ENCODE measurements around the gene TXNRD3.
"Not testable (repeated sequence)": the region's sequence is repeated elsewhere in the genome, so short reads cannot be mapped to it uniquely, and the experiment has no call there.

Gene TXNRD3

GRCh38 chr3:126599101-126599500 is 55.8 kb downstream of the TXNRD3 start:
- Histone ChIP-seq H3K4me3 (ENCODE audit: low read depth, low read length) (no peak overlapping the region), H3K36me3 (replicated peaks) (no peaks in the 10 kb centered on the region), H3K27me3 (replicated peaks) (no peaks in the 10 kb centered on the region), H3K27ac (no peak overlapping the region)
- no peak for TF ChIP-seq CTCF (IDR thresholded peaks at IDR 0.05; ENCODE audit: low read depth, low read length, missing control alignments)
- in situ Hi-C loops (cut with HindIII; ENCODE audit: low pct_ligation_motif_present, low sequenced_read_pairs) = no loop called here
- DNase-seq = no peak

GRCh38 chr3:126595479-126595878 is 59.4 kb downstream of the TXNRD3 start:
- DNase-seq; H3K27ac ChIP-seq; H3K27me3 ChIP-seq (replicated peaks); H3K4me3 ChIP-seq (ENCODE audit: low read depth, low read length); H3K36me3 ChIP-seq (replicated peaks); in situ Hi-C loops (cut with HindIII; ENCODE audit: low pct_ligation_motif_present, low sequenced_read_pairs): not testable (repeated sequence)

GRCh38 chr3:126591515-126591914 is 63.4 kb downstream of the TXNRD3 start:
- H3K36me3 ChIP-seq (replicated peaks); H3K4me3 ChIP-seq (ENCODE audit: low read depth, low read length); H3K27ac ChIP-seq; in situ Hi-C loops (cut with HindIII; ENCODE audit: low pct_ligation_motif_present, low sequenced_read_pairs); DNase-seq; H3K27me3 ChIP-seq (replicated peaks): not testable (repeated sequence)

GRCh38 chr3:126582311-126582710 is 72.6 kb downstream of the TXNRD3 start:
- no peak overlapping the region for H3K4me3 ChIP-seq (ENCODE audit: low read depth, low read length)
- no peak for DNase-seq
- in situ Hi-C loops (cut with HindIII; ENCODE audit: low pct_ligation_motif_present, low sequenced_read_pairs) = no loop called here
- TF ChIP-seq CTCF (IDR thresholded peaks at IDR 0.05; ENCODE audit: low read depth, low read length, missing control alignments) = no peak
- no peaks in the 10 kb centered on the region for H3K36me3 ChIP-seq (replicated peaks)
- H3K27me3 ChIP-seq (replicated peaks) = peaks cover 7% of the 10 kb centered on the region
- no peak overlapping the region for H3K27ac ChIP-seq

- Histone ChIP-seq H3K27me3 (replicated peaks) (peaks cover 7% of the 10 kb centered on the region), H3K36me3 (replicated peaks) (no peaks in the 10 kb centered on the region), H3K27ac (no peak overlapping the region), H3K4me3 (ENCODE audit: low read depth, low read length) (no peak overlapping the region)
- in situ Hi-C loops (cut with HindIII; ENCODE audit: low pct_ligation_motif_present, low sequenced_read_pairs) = no loop called here
- no peak for DNase-seq
- TF ChIP-seq CTCF (IDR thresholded peaks at IDR 0.05; ENCODE audit: low read depth, low read length, missing control alignments) = no peak
These were observed 73.4 kb downstream of the TXNRD3 start for GRCh38 chr3:126581569-126581968.

GRCh38 chr3:126580746-126581145 is 74.2 kb downstream of the TXNRD3 start:
- TF ChIP-seq CTCF (IDR thresholded peaks at IDR 0.05; ENCODE audit: low read depth, low read length, missing control alignments) = no peak

GRCh38 chr3:126578702-126579101 is 76.2 kb downstream of the TXNRD3 start:
- Histone ChIP-seq H3K36me3 (replicated peaks) (no peaks in the 10 kb centered on the region), H3K27ac (no peak overlapping the region), H3K27me3 (replicated peaks) (peaks cover 8% of the 10 kb centered on the region), H3K4me3 (ENCODE audit: low read depth, low read length) (no peak overlapping the region)
- TF ChIP-seq CTCF (IDR thresholded peaks at IDR 0.05; ENCODE audit: low read depth, low read length, missing control alignments) = no peak
- DNase-seq = no peak
- in situ Hi-C loops (cut with HindIII; ENCODE audit: low pct_ligation_motif_present, low sequenced_read_pairs) = no loop called here

More at GRCh38 chr3:126580746-126581145, 74.2 kb downstream of the TXNRD3 start:
- peaks cover 7% of the 10 kb centered on the region for H3K27me3 ChIP-seq (replicated peaks)
- in situ Hi-C loops (cut with HindIII; ENCODE audit: low pct_ligation_motif_present, low sequenced_read_pairs) = no loop called here
- no peak for DNase-seq
- H3K36me3 ChIP-seq (replicated peaks) = no peaks in the 10 kb centered on the region
- no peak overlapping the region for H3K27ac ChIP-seq
- H3K4me3 ChIP-seq (ENCODE audit: low read depth, low read length) = no peak overlapping the region

Measured in brain microvascular endothelial cell (primary cell).